Thoracic aorta (tissue), 2 donors: ENCODE data around the gene ABCC8. TPM values are rescaled to one million over a fixed set of nuclear protein-coding genes. Genes with fewer than 3 reads are reported as not detected.

Experiments
- ATAC-seq: fragments of 150-250 bp; one replicate; pipeline ENCODE4 v1.8.0; 2017; ENCODE audit warnings: low read depth; ENCODE audit not compliant: insufficient number of reproducible peaks, low FRiP score
- DNase-seq: peaks from one replicate; pipeline ENCODE4 v3.0.0-alpha.2; 2020; ENCODE audit warnings: low spot score
- H3K27ac ChIP-seq, 2 donors: fragments of 200-600 bp; sonication (generic); 1 replicate in 1 of 2; 2 replicates in 1 of 2; pipeline ENCODE4 v1.5.1; 2016; ENCODE audit warnings: mild to moderate bottlenecking in 2 of 2, moderate library complexity in 2 of 2
- H3K27me3 ChIP-seq: fragments of 200-600 bp; sonication (generic); replicated peaks from 2 replicates; pipeline ENCODE4 v1.6.0; 2016; ENCODE audit warnings: mild to moderate bottlenecking; ENCODE audit not compliant: insufficient read depth
- H3K36me3 ChIP-seq: fragments of 200-600 bp; sonication (generic); one replicate; pipeline ENCODE4 v1.5.1; 2016
- H3K4me1 ChIP-seq, 2 donors: fragments of 200-600 bp; sonication (generic); 1 replicate in 1 of 2; 2 replicates in 1 of 2; pipeline versions ENCODE4 v1.5.1 to v1.6.0; 2016; ENCODE audit warnings: low read depth in 2 of 2, mild to moderate bottlenecking in 1 of 2; ENCODE audit not compliant: control insufficient read depth in 1 of 2
- H3K4me3 ChIP-seq: fragments of 200-600 bp; sonication (generic); 2 replicates; pipeline ENCODE4 v1.5.1; 2016; ENCODE audit warnings: mild to moderate bottlenecking
- H3K9me3 ChIP-seq: fragments of 200-600 bp; sonication (generic); 2 replicates; pipeline ENCODE4 v1.5.1; 2016
- total RNA-seq, 2 donors: library from RNA; depleted of rRNA; stranded (reverse); fragments of >200 nt; gene quantifications; one replicate each; pipeline versions ENCODE4 v1.1.0 to v1.2.3, GENCODE V29; 2016
- TF ChIP-seq, protein P1 (sequence below): fragments of 200-600 bp; sonication (generic); IDR thresholded peaks from one replicate; pipeline ENCODE4 v1.5.1; 2019; ENCODE audit warnings: antibody characterized with exemption

Gene ABCC8
- total RNA-seq, 2 donors from 2014 or later, result 0.42 to 13.9 TPM

DNA sequence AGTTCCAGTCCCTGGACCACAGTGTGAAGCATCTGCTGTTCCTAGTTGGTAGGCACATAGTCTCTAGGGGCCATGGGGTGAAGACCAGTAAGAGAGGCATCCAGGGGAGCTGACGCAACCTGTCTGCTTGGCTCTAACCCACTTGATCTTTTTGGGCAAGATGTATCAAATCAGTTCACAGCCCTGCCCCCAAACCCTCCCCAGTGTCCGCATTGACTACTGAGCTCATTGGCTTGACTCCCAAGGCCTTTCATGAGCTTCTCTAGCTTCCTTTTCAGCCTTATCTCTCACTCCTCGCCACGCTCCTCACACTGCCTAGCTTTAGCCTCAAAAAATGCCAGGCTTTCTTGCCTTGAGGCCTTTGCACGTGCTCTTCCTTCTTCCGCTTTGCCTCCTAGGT is 29.7 kb upstream of the ABCC8 start:
- ATAC-seq, result no peak
- DNase-seq, result no peak
- Histone ChIP-seq H3K27ac (no peak overlapping the region), H3K36me3 (no peaks in the 10 kb centered on the region), H3K4me1 (peaks cover 9 to 18% of the 10 kb centered on the region in 2 donors), H3K4me3 (no peak overlapping the region), H3K9me3 (no peaks in the 10 kb centered on the region), H3K27me3 (no peaks in the 10 kb centered on the region)
- TF ChIP-seq, protein P1, sequence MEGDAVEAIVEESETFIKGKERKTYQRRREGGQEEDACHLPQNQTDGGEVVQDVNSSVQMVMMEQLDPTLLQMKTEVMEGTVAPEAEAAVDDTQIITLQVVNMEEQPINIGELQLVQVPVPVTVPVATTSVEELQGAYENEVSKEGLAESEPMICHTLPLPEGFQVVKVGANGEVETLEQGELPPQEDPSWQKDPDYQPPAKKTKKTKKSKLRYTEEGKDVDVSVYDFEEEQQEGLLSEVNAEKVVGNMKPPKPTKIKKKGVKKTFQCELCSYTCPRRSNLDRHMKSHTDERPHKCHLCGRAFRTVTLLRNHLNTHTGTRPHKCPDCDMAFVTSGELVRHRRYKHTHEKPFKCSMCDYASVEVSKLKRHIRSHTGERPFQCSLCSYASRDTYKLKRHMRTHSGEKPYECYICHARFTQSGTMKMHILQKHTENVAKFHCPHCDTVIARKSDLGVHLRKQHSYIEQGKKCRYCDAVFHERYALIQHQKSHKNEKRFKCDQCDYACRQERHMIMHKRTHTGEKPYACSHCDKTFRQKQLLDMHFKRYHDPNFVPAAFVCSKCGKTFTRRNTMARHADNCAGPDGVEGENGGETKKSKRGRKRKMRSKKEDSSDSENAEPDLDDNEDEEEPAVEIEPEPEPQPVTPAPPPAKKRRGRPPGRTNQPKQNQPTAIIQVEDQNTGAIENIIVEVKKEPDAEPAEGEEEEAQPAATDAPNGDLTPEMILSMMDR, result no peak

DNA sequence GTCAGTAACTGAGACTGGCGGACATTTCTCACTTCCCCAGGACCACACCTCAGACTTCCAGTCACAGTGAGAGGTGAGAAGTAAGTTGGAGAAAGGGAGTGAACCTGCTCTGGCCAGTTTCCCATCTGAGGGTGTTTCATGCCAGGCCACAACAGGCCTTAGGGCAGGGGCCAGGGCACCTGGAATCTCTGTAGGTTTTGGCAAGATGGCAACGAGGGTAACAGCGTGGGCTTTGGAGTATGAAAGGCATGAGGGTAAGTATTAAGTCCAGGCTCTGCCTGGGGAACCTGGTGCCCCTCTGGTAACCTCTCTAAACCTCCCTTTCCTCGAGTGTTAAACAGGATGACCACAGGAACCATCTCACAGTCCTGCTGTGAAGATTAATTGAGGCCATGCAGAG is 28.5 kb upstream of the ABCC8 start:
- H3K27ac ChIP-seq, result no peak overlapping the region
- H3K27me3 ChIP-seq, result no peaks in the 10 kb centered on the region
- TF ChIP-seq, protein P1, result no peak
- no peak for DNase-seq
- no peaks in the 10 kb centered on the region for H3K36me3 ChIP-seq
- H3K4me3 ChIP-seq, result no peak overlapping the region
- no peaks in the 10 kb centered on the region for H3K9me3 ChIP-seq
- ATAC-seq, result no peak
- H3K4me1 ChIP-seq, result peaks cover 9 to 18% of the 10 kb centered on the region in 2 donors

DNA sequence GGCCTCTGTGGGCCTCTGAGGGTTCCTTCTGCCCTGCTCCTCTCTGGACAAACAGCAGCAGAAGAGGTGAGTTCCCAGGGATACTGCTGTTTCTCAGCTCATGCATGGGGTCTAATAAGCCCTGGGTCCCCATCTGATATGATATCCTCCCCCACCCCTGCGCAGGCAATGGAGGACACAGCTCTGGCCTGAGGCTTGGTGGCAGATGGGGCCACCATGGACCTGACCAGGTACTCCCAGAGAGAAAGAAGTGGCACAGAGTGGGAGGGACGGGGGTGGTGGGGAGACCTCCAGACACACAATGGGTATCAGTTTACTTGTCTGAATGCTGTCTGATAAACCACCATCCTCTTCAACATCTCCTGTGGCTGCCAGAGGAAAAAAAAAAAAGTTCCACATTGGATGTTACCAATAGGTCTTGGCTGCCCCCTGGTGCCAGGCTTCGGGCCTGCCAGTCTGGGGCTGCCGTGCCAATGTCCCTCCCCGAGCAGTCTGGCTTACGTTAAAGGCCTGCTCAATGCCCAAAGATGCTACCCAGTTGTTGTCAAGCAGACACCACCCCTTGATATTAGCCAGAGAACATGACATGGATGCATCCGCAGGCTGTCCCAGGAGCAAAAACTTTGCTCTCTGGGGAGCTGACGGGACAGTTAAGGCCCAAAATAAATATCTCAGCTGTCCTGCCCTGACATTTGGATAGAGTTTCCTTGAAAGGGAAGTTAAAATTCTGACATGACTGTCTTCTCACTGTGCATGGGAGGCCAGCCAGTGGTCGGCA is 27.9 kb upstream of the ABCC8 start:
- DNase-seq (peak; percentile 38), ATAC-seq (peak; percentile 33)
- Histone ChIP-seq H3K27me3 (no peaks in the 10 kb centered on the region), H3K4me3 (no peak overlapping the region), H3K4me1 (peaks cover 9 to 18% of the 10 kb centered on the region in 2 donors), H3K27ac (no peak overlapping the region), H3K36me3 (no peaks in the 10 kb centered on the region), H3K9me3 (no peaks in the 10 kb centered on the region)
- TF ChIP-seq, protein P1, result peak; percentile 94

DNA sequence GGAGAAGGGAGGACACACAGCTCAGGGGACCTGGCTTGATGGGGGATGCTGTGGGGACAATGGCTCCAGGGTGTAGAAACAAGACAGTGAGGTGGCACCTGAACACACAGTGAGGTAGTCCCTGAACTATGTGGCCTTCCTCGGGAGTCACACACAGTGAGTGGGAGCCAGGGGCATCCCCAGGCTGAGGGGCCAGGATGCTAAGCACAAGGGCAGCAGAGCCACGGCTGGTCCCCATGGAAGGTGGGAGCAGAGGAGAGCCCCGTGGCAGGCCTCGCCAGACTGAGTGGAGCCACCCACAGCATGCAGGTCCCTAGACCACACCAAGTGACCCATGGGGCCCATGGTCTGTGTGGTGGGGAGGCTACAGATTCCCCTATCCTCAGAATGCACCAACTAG is 26.0 kb upstream of the ABCC8 start:
- TF ChIP-seq, protein P1, result no peak
- H3K27me3 ChIP-seq, result no peaks in the 10 kb centered on the region
- no peak for ATAC-seq
- no peaks in the 10 kb centered on the region for H3K9me3 ChIP-seq
- H3K4me1 ChIP-seq, result peaks cover 0 to under 1% of the 10 kb centered on the region in 2 donors
- no peaks in the 10 kb centered on the region for H3K36me3 ChIP-seq
- no peak overlapping the region for H3K27ac ChIP-seq
- no peak for DNase-seq
- no peak overlapping the region for H3K4me3 ChIP-seq

DNA sequence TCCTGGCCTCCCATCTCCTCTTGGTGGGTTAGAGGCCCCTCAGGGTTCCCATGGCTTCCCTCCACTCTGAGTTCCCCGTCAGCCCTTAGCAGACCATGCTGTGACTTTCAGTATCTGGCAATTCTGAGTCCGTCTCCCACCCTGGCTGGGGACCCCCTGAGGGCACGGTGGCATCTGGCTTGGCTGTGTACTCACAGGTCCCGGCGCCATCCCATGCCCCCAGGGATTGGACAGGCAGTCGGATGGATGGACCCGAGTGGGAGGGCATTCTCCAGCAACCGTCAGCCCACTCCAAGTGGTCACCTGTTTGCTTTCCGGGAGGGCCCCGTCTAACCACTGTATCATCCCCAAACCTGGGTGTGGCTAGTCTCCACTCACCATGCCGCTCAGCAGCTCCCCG is 24.0 kb upstream of the ABCC8 start:
- Histone ChIP-seq H3K9me3 (no peaks in the 10 kb centered on the region), H3K27me3 (no peaks in the 10 kb centered on the region), H3K36me3 (no peaks in the 10 kb centered on the region), H3K4me1 (no peaks in the 10 kb centered on the region), H3K27ac (no peak overlapping the region), H3K4me3 (no peak overlapping the region)
- ATAC-seq, result no peak
- TF ChIP-seq, protein P1, result no peak
- no peak for DNase-seq
